Neural cell (in vitro differentiated cells): ENCODE measurements around the gene AGFG1. TPM values are rescaled to one million over a fixed set of nuclear protein-coding genes. Genes with fewer than 3 reads are reported as not detected.

Source experiments
- H2AFZ ChIP-seq: fragments of 200-600, 300-800 bp; sonication (generic), shearing (Covaris generic); 2 replicates; pipeline ENCODE4 v1.6.0; 2014; ENCODE audit warnings: low read depth, mild to moderate bottlenecking, antibody characterized with exemption, low read length, moderate library complexity
- H3F3A ChIP-seq: fragments of 200-600 bp; shearing (Covaris generic); 2 replicates; pipeline ENCODE4 v1.6.1; 2016; ENCODE audit warnings: mild to moderate bottlenecking, moderate library complexity, mixed read lengths, antibody characterized with exemption, low read length; ENCODE audit not compliant: insufficient read depth, poor library complexity, severe bottlenecking
- H3K27ac ChIP-seq: fragments of 200-600, 300-800 bp; sonication (generic), shearing (Covaris generic); 2 replicates; pipeline ENCODE4 v1.5.1; 2014; ENCODE audit warnings: mild to moderate bottlenecking, low read length, moderate library complexity
- H3K27me3 ChIP-seq: fragments of 300-800, 200-600 bp; sonication (generic), shearing (Covaris generic); 2 replicates; pipeline ENCODE4 v1.6.0; 2014; ENCODE audit warnings: mild to moderate bottlenecking, low read depth, low read length, moderate library complexity; ENCODE audit not compliant: insufficient read depth
- H3K36me3 ChIP-seq: fragments of 300-800, 200-600 bp; sonication (generic), shearing (Covaris generic); 2 replicates; pipeline ENCODE4 v1.5.1; 2014; ENCODE audit warnings: mild to moderate bottlenecking, antibody characterized with exemption, low read length, moderate library complexity; ENCODE audit not compliant: insufficient read depth
- H3K4me2 ChIP-seq: fragments of 300-800, 200-600 bp; sonication (generic), shearing (Covaris generic); 2 replicates; pipeline ENCODE4 v1.6.0; 2014; ENCODE audit warnings: mild to moderate bottlenecking, low read length
- H3K4me3 ChIP-seq: fragments of 300-800, 200-600 bp; sonication (generic), shearing (Covaris generic); 2 replicates; pipeline ENCODE4 v1.5.1; 2014; ENCODE audit warnings: mild to moderate bottlenecking, low read length, moderate library complexity
- H3K79me2 ChIP-seq: fragments of 200-600 bp; shearing (Covaris generic); replicated peaks from 2 replicates; pipeline ENCODE4 v1.6.0; 2014; ENCODE audit warnings: mild to moderate bottlenecking, low read length, moderate library complexity; ENCODE audit not compliant: insufficient read depth
- H3K9ac ChIP-seq: fragments of 300-800, 200-600 bp; sonication (generic), shearing (Covaris generic); 2 replicates; pipeline ENCODE4 v1.6.1; 2016; ENCODE audit warnings: mild to moderate bottlenecking, low read length, mixed read lengths
- H3K9me2 ChIP-seq: fragments of 200-600 bp; shearing (Covaris generic); 2 replicates; pipeline ENCODE4 v1.6.1; 2016; ENCODE audit warnings: mild to moderate bottlenecking, low read length, mixed read lengths; ENCODE audit not compliant: insufficient read depth
- H3K9me3 ChIP-seq: fragments of 200-600, 300-800 bp; sonication (generic), shearing (Covaris generic); 2 replicates; pipeline ENCODE4 v1.6.1; 2016; ENCODE audit warnings: mild to moderate bottlenecking, mixed run types, low read length, moderate library complexity, mixed read lengths
- H4K20me1 ChIP-seq: fragments of 200-600 bp; shearing (Covaris generic); 2 replicates; pipeline ENCODE4 v1.6.1; 2016; ENCODE audit warnings: mild to moderate bottlenecking, mixed run types; ENCODE audit not compliant: insufficient read depth
- CTCF ChIP-seq: fragments of 450-650 bp; IDR thresholded peaks from 2 replicates; pipeline ENCODE4 v1.5.1; 2014; ENCODE audit warnings: antibody characterized with exemption, mild to moderate bottlenecking, moderate library complexity; ENCODE audit not compliant: poor library complexity, severe bottlenecking
- EP300 ChIP-seq: fragments of 450-650 bp; conservative IDR thresholded peaks from 2 replicates; pipeline ENCODE4 v1.6.1; 2014; ENCODE audit warnings: antibody characterized with exemption, mild to moderate bottlenecking, moderate library complexity; ENCODE audit not compliant: poor library complexity, severe bottlenecking
- EZH2 ChIP-seq: fragments of 200-600, 300-800 bp; shearing (Covaris generic), sonication (generic); IDR thresholded peaks from 2 replicates; pipeline ENCODE4 v1.6.1; 2014; ENCODE audit warnings: antibody characterized with exemption, low read length, borderline replicate concordance, mild to moderate bottlenecking; ENCODE audit not compliant: insufficient read depth, poor library complexity, severe bottlenecking
- MXI1 ChIP-seq: fragments of 450-650 bp; conservative IDR thresholded peaks from 2 replicates; pipeline ENCODE4 v1.6.1; 2014; ENCODE audit warnings: antibody characterized with exemption, mild to moderate bottlenecking; ENCODE audit not compliant: poor library complexity, severe bottlenecking
- POLR2AphosphoS5 ChIP-seq: IDR thresholded peaks from 2 replicates; pipeline ENCODE4 v1.6.1; 2012
- RAD21 ChIP-seq: fragments of 450-650 bp; conservative IDR thresholded peaks from 2 replicates; pipeline ENCODE4 v1.6.1; 2014; ENCODE audit warnings: antibody characterized with exemption, mild to moderate bottlenecking, moderate library complexity
- REST ChIP-seq: IDR thresholded peaks from 2 replicates; pipeline ENCODE4 v1.6.1; 2012; ENCODE audit warnings: borderline replicate concordance
- SMC3 ChIP-seq: fragments of 450-650 bp; conservative IDR thresholded peaks from 2 replicates; pipeline ENCODE4 v1.6.1; 2014; ENCODE audit warnings: antibody characterized with exemption, mild to moderate bottlenecking, moderate library complexity; ENCODE audit not compliant: poor library complexity
- TAF1 ChIP-seq: IDR thresholded peaks from 2 replicates; pipeline ENCODE4 v1.6.1; 2012; ENCODE audit warnings: low read depth
- polyA plus RNA-seq: library from polyadenylated mRNA; depleted of rRNA; stranded (reverse); fragments of >200 nt; gene quantifications from 2 replicates; pipeline ENCODE4 v1.2.3, GENCODE V29; 2014

The AGFG1 gene
- polyA plus RNA-seq, 1 donor from 2014 or later, result 106 TPM

- Histone ChIP-seq H3K9me2 (no peaks in the 10 kb centered on the region), H3K9me3 (no peaks in the 10 kb centered on the region), H2AFZ (no peak overlapping the region), H3F3A (no peaks in the 10 kb centered on the region), H3K9ac (no peak overlapping the region), H4K20me1 (no peaks in the 10 kb centered on the region), H3K4me2 (no peak overlapping the region), H3K36me3 (no peaks in the 10 kb centered on the region), H3K27me3 (no peaks in the 10 kb centered on the region), H3K27ac (no peak overlapping the region), H3K4me3 (no peak overlapping the region), H3K79me2 (no peaks in the 10 kb centered on the region)
- TF ChIP-seq CTCF, result no peak
- no peak for TF ChIP-seq EP300
- no peak for TF ChIP-seq REST
- no peak for TF ChIP-seq MXI1
- TF ChIP-seq SMC3, result no peak
- no peak for TF ChIP-seq TAF1
- TF ChIP-seq EZH2, result no peak
- TF ChIP-seq POLR2AphosphoS5, result no peak
- no peak for TF ChIP-seq RAD21
These were observed 105.6 kb downstream of the AGFG1 start for GRCh38 chr2:227577555-227577954.

GRCh38 chr2:227578642-227579041 lies 106.7 kb downstream of the AGFG1 start:
- Histone ChIP-seq H2AFZ (no peak overlapping the region), H3K9me3 (no peaks in the 10 kb centered on the region), H4K20me1 (no peaks in the 10 kb centered on the region)

More at GRCh38 chr2:227578642-227579041, 106.7 kb downstream of the AGFG1 start:
- H3K36me3 ChIP-seq, result no peaks in the 10 kb centered on the region
- no peaks in the 10 kb centered on the region for H3F3A ChIP-seq
- H3K27me3 ChIP-seq, result no peaks in the 10 kb centered on the region
- H3K27ac ChIP-seq, result no peak overlapping the region
- H3K4me3 ChIP-seq, result no peak overlapping the region
- no peaks in the 10 kb centered on the region for H3K9me2 ChIP-seq
- no peak overlapping the region for H3K4me2 ChIP-seq
- no peaks in the 10 kb centered on the region for H3K79me2 ChIP-seq
- TF ChIP-seq POLR2AphosphoS5, result no peak
- no peak for TF ChIP-seq CTCF
- no peak for TF ChIP-seq MXI1
- no peak for TF ChIP-seq EZH2
- no peak for TF ChIP-seq SMC3
- TF ChIP-seq EP300, result no peak
- TF ChIP-seq TAF1, result no peak
- TF ChIP-seq RAD21, result no peak
- TF ChIP-seq REST, result no peak
- no peak overlapping the region for H3K9ac ChIP-seq
